GM21576 (cell line): ENCODE measurements around the gene ANTKMT.

ENCODE experiments used
- ATAC-seq: cut with Tn5 transposase; IDR thresholded peaks from one replicate; pipeline ENCODE4 v1.9.1; 2021; ENCODE audit warnings: mild to moderate bottlenecking, moderate library complexity; ENCODE audit not compliant: unreplicated experiment

ANTKMT gene, protein sequence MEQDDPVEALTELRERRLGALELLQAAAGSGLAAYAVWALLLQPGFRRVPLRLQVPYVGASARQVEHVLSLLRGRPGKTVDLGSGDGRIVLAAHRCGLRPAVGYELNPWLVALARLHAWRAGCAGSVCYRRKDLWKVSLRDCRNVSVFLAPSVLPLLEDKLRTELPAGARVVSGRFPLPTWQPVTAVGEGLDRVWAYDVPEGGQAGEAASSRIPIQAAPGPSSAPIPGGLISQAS

DNA sequence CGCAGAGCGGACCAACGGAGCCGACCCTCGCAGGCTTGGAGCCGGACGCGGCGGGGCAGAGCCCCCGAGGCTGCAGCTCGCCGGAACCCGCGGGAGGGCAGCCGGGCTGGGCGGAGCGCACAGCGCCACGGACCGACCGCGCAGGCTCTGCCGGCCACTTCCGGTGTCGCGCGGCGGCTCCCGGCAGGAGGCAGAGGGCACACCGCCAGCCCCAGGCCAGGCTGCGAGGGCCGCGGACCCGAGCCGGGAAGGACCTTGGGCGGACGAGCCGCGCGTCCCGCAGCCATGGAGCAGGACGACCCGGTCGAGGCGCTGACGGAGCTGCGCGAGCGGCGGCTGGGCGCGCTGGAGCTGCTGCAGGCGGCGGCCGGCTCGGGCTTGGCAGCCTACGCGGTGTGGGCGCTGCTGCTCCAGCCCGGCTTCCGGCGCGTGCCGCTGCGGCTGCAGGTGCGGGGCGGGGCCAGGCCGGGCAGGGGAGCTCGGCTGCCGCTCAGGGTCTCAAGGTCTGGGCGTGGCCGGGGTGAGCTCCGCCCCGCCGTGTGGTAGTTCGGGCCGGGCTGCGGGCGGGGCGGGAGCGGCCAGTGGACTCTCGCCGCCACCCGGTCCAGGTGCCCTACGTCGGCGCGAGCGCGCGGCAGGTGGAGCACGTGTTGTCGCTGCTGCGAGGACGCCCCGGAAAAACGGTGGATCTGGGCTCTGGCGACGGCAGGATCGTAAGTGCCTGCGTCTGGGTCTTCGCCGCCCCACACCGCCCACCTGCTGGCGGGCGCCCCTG is at the start of gene ANTKMT:
Gene ANTKMT, plus strand, starts transcription at position 157 of the 775 bp plus-strand sequence. Its CDS starts 129 bp downstream, at position 286.
- ATAC-seq: peak; percentile 54

DNA sequence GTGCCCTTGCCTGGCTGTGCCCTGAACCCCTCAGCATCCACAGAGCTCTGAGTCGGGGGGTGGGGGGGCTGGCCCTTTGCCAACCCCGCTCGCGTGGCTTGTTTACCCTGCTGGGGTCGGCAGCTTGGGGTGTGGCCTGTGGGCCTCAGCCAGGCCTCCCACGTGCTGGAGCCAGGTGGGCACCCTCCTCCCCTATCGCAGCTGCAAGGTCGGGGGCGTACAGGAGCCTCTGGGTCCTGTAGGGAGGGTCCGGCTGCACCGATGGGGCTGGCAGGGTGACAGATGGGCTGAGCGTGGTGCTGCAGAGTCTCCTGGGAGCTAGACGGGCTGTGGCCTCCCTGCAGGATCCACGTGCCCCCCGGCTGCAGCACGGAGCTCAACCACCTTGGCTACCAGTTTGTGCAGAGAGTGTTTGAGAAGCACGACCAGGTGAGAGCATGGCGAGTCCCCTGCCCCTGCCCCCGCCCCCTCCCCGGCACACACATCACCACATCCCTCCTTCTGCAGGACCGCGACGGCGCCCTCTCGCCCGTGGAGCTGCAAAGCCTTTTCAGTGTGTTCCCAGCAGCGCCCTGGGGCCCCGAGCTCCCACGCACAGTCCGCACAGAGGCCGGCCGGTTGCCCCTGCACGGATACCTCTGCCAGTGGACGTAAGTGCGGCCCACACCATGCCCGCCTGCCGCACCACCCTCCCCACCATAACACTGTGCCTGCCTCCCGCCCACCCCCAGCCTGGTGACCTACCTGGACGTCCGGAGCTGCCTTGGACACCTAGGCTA is 49.4 kb upstream of the ANTKMT start:
- no peak for ATAC-seq

DNA sequence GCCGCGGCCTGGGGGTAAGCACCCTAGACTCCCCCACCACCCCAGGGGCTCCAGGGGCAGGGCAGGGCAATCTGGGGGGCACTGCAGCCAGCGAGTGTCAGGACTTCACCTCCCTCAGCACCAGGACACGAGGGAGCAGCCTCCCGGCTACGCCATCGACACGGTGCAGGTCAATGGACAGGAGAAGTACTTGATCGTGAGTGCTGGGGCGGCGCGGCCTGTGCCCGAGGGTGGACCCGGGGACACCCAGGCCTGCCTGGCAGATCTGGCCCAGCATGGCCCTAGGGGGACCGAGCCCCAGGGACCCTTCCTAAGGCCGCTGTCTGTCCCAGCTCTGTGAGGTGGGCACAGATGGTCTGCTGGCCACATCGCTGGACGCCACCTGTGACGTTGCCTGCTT is 48.6 kb upstream of the ANTKMT start:
- no peak for ATAC-seq

DNA sequence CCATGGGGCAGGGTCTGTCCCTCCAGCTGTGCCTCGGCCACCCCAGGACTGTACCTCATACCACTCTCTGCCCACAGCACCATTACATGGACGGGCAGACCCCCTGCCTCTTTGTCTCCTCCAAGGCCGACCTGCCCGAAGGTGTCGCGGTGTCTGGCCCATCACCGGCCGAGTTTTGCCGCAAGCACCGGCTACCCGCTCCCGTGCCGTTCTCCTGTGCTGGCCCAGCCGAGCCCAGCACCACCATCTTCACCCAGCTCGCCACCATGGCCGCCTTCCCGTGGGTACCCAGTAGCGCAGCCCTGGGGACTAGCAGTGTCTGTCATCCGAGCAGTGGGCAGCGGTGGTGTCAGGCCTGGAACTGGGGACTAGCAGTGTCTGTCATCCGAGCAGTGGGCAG is 48.1 kb upstream of the ANTKMT start:
- no peak for ATAC-seq

DNA sequence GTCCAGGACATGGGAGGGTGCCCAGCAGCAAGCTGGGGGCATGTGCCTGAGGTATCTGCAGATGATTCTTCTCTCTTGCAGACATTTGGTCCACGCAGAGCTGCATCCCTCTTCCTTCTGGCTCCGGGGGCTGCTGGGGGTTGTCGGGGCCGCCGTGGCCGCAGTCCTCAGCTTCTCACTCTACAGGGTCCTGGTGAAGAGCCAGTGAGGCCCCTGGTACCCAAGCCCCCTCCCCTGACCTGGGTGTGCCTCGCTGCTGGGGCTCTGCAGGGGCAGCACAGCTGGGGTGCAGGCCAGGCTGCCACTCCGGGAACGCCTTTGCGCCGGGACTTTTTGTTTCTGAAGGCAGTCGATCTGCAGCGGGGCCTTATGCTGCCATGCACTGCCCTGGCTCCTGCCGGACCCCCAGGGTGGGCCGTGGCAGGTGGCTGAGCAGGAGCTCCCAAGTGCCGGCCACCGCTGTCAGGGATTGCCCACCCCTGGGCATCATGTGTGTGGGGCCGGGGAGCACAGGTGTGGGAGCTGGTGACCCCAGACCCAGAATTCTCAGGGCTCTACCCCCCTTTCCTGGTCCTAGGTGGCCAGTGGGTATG is 47.5 kb upstream of the ANTKMT start:
- ATAC-seq: no peak

DNA sequence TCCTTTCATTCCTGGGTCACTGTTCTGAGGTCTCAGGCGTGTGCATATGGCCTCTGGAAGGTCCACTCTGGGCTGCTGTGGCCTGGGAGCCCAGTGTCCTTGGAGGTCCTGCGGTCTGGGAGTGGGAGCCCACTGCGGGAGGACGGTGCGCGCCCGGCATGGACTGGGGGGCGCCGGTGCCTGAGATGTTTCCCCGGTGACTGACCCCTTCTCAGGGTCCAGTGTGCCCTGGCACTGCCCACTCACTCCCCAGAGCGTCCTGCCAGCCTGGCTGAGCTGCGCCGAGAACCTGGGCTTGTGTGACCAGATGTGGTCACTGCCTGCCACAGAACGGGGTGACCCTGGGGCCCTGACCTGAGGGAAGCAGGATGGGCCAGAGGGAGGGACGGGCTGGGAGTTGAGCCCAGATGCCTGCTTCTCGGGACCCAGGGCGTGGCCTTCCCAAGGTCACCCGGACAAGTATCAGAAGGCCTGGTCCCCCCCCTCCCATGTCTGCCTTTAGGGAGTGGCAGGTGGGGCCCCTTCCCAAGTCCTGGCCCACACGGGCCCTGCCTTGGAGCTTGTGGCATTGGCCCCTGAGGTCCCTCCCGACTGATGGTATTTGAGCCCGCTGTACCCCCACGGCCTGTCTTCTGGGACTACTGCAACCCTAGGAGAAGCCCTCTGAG is 46.6 kb upstream of the ANTKMT start:
- no peak for ATAC-seq

DNA sequence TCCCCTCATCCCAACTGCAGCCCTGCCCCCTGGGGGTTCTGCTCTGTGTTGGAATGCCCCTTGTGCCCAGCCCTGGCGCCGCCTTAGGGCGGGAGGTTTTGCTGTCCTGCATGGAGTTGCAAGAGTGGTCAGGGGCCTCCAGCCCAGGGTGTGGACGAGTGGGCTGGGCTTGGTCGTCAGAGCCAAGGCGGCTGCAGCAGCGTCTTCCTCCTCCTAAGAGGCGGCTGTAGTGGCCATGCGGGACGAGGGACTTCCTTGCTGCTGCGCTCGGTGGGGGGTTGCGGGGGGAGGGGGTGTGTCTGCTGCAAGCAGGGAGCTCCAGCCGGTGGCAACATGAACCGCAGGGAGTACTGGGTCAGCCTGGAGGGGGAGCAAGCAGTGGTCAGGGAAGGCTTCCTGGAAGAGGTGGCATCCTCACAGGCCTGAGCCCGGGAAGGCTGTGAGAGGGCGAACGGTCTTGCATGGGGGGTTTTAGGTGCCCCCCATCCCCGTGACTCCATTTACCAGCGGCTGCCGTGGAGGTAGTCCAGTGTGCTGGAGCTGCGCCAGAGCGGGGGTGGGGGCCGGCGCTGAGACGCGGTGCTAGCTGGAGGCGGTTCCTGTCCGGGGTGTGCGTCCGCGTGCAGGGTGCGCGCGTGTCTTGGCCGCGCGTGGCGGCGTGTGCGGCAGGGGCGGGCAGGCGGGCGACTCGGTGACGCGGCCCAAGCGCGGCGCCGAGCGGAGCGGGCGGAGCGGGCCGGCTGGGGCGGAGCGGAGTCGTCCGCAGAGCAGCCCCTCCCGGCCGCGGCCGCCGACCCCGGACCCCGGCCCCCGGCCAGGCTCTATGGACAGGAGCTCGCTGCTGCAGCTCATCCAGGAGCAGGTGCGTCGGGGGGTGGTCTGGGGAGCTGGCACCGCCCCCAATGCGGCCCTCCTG is 45.7 kb upstream of the ANTKMT start, which contains the start of gene RHBDL1:
Gene RHBDL1, plus strand, starts transcription at position 704 of the 916 bp plus-strand sequence. Its CDS starts 120 bp downstream, at position 824.
- ATAC-seq: no peak

DNA sequence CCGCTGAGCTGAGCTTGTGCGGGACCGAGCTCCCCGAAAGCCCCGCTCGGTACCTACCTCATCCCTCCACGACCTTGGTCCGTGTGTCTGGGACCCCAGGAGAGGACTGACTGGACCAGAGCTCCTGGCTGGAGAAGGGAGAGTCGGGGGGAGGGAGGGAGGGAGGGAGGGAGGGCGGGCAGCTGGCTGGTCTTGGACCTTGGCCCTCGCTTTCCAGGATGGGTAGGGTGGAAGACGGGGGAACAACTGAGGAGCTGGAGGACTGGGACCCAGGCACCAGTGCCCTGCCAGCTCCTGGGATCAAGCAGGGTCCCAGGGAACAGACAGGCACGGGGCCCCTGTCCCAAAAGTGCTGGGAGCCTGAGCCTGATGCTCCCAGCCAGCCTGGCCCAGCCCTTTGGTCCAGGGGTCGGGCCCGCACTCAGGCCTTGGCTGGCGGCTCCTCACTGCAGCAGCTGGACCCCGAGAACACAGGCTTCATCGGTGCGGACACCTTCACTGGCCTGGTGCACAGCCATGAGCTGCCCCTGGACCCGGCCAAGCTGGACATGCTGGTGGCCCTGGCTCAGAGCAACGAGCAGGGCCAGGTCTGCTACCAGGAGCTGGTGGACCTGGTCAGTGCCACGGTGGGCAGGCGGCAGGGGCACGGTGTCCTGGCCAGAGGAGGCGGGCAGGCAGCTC is 44.9 kb upstream of the ANTKMT start:
- ATAC-seq: no peak

DNA sequence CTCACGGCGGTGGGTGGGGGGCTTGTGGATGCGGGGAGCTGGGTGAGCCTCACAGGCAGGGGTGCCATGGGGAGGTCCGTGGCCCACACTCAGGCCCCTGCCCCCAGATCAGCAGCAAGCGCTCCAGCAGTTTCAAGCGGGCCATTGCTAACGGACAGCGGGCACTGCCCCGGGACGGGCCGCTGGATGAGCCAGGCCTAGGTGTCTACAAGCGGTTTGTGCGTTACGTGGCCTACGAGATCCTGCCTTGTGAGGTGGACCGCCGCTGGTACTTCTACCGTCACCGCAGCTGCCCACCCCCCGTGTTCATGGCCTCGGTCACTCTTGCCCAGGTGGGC is 44.4 kb upstream of the ANTKMT start:
- no peak for ATAC-seq

DNA sequence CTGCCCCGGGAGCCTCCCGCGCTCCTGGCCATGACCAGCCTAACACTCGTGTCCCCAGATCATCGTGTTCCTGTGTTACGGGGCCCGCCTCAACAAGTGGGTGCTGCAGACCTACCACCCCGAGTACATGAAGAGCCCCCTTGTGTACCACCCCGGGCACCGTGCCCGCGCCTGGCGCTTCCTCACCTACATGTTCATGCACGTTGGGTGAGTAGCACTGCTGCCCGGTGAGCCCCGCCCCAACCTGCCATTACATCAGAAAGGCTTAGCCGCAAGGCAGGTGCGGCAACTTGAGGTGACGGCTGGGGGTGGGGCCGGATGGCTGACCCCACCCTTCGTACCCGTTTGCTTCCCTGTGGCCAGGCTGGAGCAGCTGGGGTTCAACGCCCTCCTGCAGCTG is 44.0 kb upstream of the ANTKMT start:
- no peak for ATAC-seq

DNA sequence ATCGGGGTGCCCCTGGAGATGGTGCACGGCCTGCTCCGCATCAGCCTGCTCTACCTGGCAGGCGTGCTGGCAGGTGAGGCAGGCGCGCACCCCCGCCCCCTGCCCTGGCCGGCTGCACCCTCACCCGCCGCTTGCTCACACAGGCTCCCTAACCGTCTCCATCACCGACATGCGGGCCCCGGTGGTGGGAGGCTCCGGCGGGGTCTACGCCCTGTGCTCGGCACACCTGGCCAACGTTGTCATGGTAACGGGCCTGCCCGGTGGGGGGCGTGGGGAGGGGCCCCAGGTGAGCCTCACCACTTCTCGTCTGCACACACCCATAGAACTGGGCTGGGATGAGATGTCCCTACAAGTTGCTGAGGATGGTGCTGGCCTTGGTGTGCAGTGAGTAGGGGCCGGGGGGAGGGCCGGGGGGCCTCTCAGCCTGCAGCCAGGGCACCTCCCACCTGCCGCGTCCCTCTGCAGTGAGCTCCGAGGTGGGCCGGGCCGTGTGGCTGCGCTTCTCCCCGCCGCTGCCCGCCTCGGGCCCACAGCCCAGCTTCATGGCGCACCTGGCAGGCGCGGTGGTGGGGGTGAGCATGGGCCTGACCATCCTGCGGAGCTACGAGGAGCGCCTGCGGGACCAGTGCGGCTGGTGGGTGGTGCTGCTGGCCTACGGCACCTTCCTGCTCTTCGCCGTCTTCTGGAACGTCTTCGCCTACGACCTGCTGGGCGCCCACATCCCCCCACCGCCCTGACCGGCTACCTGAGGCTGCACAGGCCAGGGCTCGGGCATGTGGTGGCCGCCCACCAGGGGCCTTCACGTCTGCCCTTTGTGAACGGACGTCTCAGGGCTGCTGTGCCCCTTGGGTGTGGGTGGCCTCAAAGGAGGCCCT is 43.4 kb upstream of the ANTKMT start:
- ATAC-seq: no peak

DNA sequence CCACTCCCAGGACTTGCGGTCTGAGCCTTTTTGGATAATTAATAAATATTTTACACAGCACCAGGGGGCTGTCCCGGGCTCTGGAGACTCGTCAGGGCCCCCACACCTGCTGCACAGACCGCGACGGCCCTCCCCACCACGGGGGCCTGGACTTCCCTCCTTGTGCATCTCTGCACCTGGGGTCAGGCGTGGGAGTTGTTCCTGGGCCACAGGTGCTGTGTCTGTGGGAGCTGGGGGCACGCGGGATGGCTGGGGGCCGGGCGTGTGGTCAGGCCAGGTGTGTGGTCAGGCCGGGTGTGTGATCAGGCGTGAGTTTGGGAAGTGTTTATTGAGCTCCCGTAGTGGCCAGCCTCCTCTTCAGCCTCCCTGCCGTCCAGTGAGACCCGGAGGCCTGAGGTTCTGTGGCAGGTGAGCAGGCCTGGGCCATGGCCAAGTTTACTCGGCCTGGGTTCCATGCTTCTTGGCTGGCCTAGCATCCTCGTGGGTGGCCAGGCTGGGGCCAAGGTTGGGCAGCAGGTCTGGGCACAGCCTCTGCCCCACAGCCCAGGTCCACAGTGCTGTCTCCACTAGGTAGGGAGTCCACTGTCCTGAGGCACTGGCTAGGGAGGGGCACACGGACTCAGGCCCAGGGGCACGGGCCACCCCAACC is 42.6 kb upstream of the ANTKMT start:
- ATAC-seq: no peak

DNA sequence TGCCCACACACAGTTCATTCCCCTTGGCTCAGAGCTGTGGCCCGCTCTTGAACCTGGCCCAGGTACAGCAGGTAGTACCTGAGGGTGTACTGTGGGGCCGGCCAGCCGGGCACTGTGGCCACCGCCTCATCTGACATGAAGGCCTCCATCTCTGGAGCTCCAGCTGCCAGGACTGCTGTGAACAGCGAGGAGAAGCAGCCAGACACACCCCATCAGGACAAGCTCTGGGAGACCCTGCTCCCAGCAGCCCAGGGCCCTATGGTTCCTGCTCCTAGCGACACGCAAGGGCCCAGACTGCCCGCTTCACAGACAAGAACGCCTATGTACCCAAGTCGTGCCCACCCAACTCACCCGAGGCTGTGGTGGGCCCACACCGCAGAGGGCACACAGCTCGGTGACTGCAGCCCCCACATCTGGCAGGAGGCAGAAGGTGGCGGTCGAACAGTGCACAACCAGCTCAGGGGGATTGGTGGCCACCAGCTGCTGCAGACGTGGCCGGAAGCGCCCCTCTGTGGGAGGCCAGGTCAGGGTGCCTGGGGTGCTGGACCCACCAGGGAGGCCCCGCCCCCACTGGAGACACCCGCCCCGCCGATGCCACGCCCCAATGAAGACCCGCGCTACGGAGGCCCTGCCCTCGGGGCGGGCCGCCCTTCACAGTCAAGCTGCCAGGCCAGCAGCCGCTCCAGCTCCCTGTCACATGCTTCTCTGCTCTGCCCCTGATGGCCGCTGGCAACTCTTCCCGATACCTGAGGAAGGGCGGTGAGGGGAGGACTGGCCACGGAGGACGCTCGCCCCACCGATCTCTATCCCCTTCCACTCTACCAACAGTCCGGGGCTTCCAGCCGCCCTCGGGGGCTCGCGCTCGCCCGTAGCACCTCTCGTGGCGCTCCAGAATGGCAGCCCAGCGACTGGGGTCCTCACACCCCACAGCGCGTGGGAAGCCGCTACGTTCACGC is 41.8 kb upstream of the ANTKMT start:
- no peak for ATAC-seq

DNA sequence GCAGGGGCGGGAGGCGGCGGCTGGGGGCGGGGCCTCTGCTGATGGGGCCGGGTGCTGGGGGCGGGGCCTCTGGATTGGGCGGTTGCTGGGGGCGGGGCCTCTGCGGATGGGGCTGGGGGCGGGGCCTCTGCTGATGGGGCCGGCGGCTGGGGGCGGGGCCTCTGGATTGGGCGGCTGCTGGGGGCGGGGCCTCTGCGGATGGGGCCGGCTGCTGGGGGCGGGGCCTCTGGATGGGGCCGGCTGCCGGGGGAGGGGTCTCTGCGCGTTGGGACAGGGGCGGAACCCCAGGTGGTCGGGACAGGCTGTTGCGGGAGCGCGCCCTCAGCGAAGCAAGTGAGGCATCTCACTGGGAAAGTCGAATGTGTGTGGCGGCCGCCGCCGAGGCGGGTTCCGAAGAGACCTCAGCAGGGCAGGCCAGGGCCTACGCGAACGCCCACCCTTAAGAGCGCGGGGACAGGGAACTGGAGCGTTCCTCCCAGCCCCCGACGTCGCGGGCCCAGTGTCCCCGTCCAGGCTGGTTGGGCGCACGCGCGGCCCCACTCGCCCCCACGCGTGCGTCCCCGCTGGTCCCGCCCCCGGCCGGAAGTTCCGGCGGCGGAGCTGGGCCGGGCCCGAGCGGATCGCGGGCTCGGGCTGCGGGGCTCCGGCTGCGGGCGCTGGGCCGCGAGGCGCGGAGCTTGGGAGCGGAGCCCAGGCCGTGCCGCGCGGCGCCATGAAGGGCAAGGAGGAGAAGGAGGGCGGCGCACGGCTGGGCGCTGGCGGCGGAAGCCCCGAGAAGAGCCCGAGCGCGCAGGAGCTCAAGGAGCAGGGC is 40.9 kb upstream of the ANTKMT start, which contains the start of gene STUB1:
Gene STUB1, plus strand, starts transcription at position 597 of the 811 bp plus-strand sequence. Its CDS starts 116 bp downstream, at position 713.
- peak; percentile 33 for ATAC-seq

DNA sequence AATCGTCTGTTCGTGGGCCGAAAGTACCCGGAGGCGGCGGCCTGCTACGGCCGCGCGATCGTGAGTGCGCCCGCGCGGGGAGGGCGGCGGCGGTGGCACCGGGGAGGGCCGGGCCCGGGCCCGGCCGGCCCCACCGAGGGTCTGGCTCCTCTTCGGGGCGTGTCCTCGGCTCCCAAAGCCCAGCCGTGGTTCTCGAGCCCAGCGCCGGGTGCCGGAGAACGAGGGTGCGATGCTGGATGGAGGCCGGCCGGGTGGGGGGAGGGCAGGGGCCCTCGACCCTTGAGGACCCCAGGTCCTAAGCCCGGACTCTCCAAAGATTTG is 40.4 kb upstream of the ANTKMT start:
- ATAC-seq: no peak
